Activated CD8-positive, alpha-beta memory T cell treated with anti-CD3 and anti-CD28 coated beads for 24 hours (primary cell): ENCODE measurements around the gene LILRA5.
A peak's percentile ranks its signal among the peaks of the same experiment; 100 is the strongest.
"Not testable (repeated sequence)": the region's sequence is repeated elsewhere in the genome, so short reads cannot be mapped to it uniquely, and the experiment has no call there.

ENCODE experiments used
- DNase-seq: peaks from one replicate; pipeline ENCODE4 v3.0.0-alpha.2; 2020

Gene LILRA5

GRCh38 chr19:54333586-54334298 lies 20.8 kb upstream of the LILRA5 start:
- DNase-seq = no peak

- no peak for DNase-seq
Observed at GRCh38 chr19:54332149-54332548, 19.2 kb upstream of the LILRA5 start.

- no peak for DNase-seq
Observed at GRCh38 chr19:54331626-54332025, 18.7 kb upstream of the LILRA5 start.

- no peak for DNase-seq
Observed at GRCh38 chr19:54329476-54330165, 16.7 kb upstream of the LILRA5 start.

- DNase-seq = not testable (repeated sequence)
Observed at GRCh38 chr19:54328781-54329180, 15.8 kb upstream of the LILRA5 start.

- no peak for DNase-seq
Observed at GRCh38 chr19:54325631-54326030, 12.7 kb upstream of the LILRA5 start.

GRCh38 chr19:54325194-54325621 lies 12.2 kb upstream of the LILRA5 start:
- peak; percentile 73 for DNase-seq

- no peak for DNase-seq
Observed at GRCh38 chr19:54324071-54324470, 11.1 kb upstream of the LILRA5 start.

GRCh38 chr19:54322934-54323333 lies 10.0 kb upstream of the LILRA5 start:
- not testable (repeated sequence) for DNase-seq

- DNase-seq = not testable (repeated sequence)
Observed at GRCh38 chr19:54322295-54322694, 9.3 kb upstream of the LILRA5 start.

GRCh38 chr19:54319892-54320670 lies 7.1 kb upstream of the LILRA5 start:
- no peak for DNase-seq

GRCh38 chr19:54319049-54319448 lies 6.1 kb upstream of the LILRA5 start:
- DNase-seq = no peak

GRCh38 chr19:54317965-54318240 lies 4.9 kb upstream of the LILRA5 start:
- no peak for DNase-seq

GRCh38 chr19:54317108-54317964 lies 4.4 kb upstream of the LILRA5 start:
- DNase-seq = no peak

- DNase-seq = no peak
Observed at GRCh38 chr19:54316746-54317107, 3.8 kb upstream of the LILRA5 start.

GRCh38 chr19:54315956-54316355 lies 3.0 kb upstream of the LILRA5 start:
- peak; percentile 21 for DNase-seq

GRCh38 chr19:54312011-54312410 lies 955 bp downstream of the LILRA5 start:
- DNase-seq = peak; percentile 30

GRCh38 chr19:54311486-54311885 lies 1.5 kb downstream of the LILRA5 start:
- DNase-seq = peak; percentile 33

- DNase-seq = peak; percentile 45
Observed at GRCh38 chr19:54310543-54310942, 2.4 kb downstream of the LILRA5 start.

GRCh38 chr19:54309811-54310210 lies 3.2 kb downstream of the LILRA5 start:
- DNase-seq = peak; percentile 44

- DNase-seq = peak; percentile 37
Observed at GRCh38 chr19:54307389-54308020, 5.5 kb downstream of the LILRA5 start.

GRCh38 chr19:54305141-54305540 lies 7.8 kb downstream of the LILRA5 start:
- peak; percentile 15 for DNase-seq

- no peak for DNase-seq
Observed at GRCh38 chr19:54302257-54302656, 10.7 kb downstream of the LILRA5 start.
